ENCODE results near the gene ERCC6L2. TPM values are rescaled to one million over a fixed set of nuclear protein-coding genes. Genes with fewer than 3 reads are reported as not detected.

The ERCC6L2 gene
- total and polyA plus RNA-seq, 2 experiments from 2014 or later: 33.5 to 80.6 TPM

DNA sequence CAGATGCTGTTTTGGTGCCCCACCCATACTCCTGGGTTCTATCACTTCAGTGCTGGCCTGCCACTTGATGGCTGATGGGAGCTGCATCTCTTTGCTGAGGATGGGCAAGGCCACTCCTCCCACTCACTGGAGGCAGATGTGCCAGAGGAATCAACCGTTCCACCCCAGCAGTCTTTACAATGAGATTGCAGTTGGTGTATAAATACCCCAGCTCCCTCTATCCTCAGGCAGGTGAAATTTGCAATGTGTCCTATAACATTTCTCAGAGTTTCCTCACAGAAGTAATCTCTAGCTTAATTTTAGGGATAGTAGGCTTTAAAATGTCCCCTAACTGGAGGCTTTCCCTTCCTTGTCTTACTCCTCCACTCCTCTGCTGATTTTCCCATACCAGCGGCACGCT, 36.5 kb upstream of the ERCC6L2 start:
- Mint-ChIP-seq H3K4me3 (no peak overlapping the region), H3K27me3 (ENCODE audit: insufficient read depth, low read depth, poor library complexity) (no peaks in the 10 kb centered on the region), H3K36me3 (ENCODE audit: low read depth) (no peaks in the 10 kb centered on the region), H3K9me3 (no peaks in the 10 kb centered on the region), H3K4me1 (no peaks in the 10 kb centered on the region; the same call in 2 of the 3 replicates), H3K27ac (no peak overlapping the region)
- Histone ChIP-seq H3K36me3 (ENCODE audit: insufficient read depth) (no peaks in the 10 kb centered on the region), H2AFZ (no peak overlapping the region), H3K4me3 (no peak overlapping the region), H3K27me3 (ENCODE audit: insufficient read depth) (no peaks in the 10 kb centered on the region), H3K4me2 (no peak overlapping the region), H3K27ac (ENCODE audit: low read depth) (no peak overlapping the region), H3F3A (replicated peaks; ENCODE audit: low read depth) (no peaks in the 10 kb centered on the region), H3K4me1 (ENCODE audit: insufficient read depth) (no peaks in the 10 kb centered on the region), H3K79me2 (replicated peaks; ENCODE audit: insufficient read depth) (no peaks in the 10 kb centered on the region), H4K20me1 (replicated peaks; ENCODE audit: insufficient read depth) (no peaks in the 10 kb centered on the region), H3K9me2 (ENCODE audit: insufficient read depth) (no peaks in the 10 kb centered on the region)
- TF ChIP-seq, protein P1, sequence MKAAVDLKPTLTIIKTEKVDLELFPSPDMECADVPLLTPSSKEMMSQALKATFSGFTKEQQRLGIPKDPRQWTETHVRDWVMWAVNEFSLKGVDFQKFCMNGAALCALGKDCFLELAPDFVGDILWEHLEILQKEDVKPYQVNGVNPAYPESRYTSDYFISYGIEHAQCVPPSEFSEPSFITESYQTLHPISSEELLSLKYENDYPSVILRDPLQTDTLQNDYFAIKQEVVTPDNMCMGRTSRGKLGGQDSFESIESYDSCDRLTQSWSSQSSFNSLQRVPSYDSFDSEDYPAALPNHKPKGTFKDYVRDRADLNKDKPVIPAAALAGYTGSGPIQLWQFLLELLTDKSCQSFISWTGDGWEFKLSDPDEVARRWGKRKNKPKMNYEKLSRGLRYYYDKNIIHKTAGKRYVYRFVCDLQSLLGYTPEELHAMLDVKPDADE (IDR thresholded peaks at IDR 0.05): no peak
- TF ChIP-seq, protein P2, sequence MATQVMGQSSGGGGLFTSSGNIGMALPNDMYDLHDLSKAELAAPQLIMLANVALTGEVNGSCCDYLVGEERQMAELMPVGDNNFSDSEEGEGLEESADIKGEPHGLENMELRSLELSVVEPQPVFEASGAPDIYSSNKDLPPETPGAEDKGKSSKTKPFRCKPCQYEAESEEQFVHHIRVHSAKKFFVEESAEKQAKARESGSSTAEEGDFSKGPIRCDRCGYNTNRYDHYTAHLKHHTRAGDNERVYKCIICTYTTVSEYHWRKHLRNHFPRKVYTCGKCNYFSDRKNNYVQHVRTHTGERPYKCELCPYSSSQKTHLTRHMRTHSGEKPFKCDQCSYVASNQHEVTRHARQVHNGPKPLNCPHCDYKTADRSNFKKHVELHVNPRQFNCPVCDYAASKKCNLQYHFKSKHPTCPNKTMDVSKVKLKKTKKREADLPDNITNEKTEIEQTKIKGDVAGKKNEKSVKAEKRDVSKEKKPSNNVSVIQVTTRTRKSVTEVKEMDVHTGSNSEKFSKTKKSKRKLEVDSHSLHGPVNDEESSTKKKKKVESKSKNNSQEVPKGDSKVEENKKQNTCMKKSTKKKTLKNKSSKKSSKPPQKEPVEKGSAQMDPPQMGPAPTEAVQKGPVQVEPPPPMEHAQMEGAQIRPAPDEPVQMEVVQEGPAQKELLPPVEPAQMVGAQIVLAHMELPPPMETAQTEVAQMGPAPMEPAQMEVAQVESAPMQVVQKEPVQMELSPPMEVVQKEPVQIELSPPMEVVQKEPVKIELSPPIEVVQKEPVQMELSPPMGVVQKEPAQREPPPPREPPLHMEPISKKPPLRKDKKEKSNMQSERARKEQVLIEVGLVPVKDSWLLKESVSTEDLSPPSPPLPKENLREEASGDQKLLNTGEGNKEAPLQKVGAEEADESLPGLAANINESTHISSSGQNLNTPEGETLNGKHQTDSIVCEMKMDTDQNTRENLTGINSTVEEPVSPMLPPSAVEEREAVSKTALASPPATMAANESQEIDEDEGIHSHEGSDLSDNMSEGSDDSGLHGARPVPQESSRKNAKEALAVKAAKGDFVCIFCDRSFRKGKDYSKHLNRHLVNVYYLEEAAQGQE (IDR thresholded peaks at IDR 0.05; ENCODE audit: unreplicated experiment): no peak
- TF ChIP-seq ZNF114 (CRISPR knock-in tag; IDR thresholded peaks at IDR 0.05): no peak
- no peak for TF ChIP-seq STAT1 (IDR thresholded peaks at IDR 0.05; ENCODE audit: unreplicated experiment)
- TF ChIP-seq ZNF331 (CRISPR knock-in tag; IDR thresholded peaks at IDR 0.05; ENCODE audit: low read depth): no peak
- TF ChIP-seq JUNB (IDR thresholded peaks at IDR 0.05; ENCODE audit: unreplicated experiment): no peak
- TF ChIP-seq NANOG (IDR thresholded peaks at IDR 0.05; ENCODE audit: borderline replicate concordance): no peak
- TF ChIP-seq, protein P3, sequence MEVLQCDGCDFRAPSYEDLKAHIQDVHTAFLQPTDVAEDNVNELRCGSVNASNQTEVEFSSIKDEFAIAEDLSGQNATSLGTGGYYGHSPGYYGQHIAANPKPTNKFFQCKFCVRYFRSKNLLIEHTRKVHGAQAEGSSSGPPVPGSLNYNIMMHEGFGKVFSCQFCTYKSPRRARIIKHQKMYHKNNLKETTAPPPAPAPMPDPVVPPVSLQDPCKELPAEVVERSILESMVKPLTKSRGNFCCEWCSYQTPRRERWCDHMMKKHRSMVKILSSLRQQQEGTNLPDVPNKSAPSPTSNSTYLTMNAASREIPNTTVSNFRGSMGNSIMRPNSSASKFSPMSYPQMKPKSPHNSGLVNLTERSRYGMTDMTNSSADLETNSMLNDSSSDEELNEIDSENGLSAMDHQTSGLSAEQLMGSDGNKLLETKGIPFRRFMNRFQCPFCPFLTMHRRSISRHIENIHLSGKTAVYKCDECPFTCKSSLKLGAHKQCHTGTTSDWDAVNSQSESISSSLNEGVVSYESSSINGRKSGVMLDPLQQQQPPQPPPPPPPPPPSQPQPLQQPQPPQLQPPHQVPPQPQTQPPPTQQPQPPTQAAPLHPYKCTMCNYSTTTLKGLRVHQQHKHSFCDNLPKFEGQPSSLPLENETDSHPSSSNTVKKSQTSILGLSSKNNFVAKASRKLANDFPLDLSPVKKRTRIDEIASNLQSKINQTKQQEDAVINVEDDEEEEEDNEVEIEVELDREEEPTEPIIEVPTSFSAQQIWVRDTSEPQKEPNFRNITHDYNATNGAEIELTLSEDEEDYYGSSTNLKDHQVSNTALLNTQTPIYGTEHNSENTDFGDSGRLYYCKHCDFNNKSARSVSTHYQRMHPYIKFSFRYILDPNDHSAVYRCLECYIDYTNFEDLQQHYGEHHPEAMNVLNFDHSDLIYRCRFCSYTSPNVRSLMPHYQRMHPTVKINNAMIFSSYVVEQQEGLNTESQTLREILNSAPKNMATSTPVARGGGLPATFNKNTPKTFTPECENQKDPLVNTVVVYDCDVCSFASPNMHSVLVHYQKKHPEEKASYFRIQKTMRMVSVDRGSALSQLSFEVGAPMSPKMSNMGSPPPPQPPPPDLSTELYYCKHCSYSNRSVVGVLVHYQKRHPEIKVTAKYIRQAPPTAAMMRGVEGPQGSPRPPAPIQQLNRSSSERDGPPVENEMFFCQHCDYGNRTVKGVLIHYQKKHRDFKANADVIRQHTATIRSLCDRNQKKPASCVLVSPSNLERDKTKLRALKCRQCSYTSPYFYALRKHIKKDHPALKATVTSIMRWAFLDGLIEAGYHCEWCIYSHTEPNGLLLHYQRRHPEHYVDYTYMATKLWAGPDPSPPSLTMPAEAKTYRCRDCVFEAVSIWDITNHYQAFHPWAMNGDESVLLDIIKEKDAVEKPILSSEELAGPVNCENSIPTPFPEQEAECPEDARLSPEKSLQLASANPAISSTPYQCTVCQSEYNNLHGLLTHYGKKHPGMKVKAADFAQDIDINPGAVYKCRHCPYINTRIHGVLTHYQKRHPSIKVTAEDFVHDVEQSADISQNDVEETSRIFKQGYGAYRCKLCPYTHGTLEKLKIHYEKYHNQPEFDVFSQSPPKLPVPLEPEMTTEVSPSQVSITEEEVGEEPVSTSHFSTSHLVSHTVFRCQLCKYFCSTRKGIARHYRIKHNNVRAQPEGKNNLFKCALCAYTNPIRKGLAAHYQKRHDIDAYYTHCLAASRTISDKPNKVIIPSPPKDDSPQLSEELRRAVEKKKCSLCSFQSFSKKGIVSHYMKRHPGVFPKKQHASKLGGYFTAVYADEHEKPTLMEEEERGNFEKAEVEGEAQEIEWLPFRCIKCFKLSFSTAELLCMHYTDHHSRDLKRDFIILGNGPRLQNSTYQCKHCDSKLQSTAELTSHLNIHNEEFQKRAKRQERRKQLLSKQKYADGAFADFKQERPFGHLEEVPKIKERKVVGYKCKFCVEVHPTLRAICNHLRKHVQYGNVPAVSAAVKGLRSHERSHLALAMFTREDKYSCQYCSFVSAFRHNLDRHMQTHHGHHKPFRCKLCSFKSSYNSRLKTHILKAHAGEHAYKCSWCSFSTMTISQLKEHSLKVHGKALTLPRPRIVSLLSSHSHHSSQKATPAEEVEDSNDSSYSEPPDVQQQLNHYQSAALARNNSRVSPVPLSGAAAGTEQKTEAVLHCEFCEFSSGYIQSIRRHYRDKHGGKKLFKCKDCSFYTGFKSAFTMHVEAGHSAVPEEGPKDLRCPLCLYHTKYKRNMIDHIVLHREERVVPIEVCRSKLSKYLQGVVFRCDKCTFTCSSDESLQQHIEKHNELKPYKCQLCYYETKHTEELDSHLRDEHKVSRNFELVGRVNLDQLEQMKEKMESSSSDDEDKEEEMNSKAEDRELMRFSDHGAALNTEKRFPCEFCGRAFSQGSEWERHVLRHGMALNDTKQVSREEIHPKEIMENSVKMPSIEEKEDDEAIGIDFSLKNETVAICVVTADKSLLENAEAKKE (CRISPR knock-in tag; IDR thresholded peaks at IDR 0.05): no peak
- no peak for TF ChIP-seq POLR2AphosphoS5 (IDR thresholded peaks at IDR 0.05; ENCODE audit: low read depth)
- TF ChIP-seq, protein P4, sequence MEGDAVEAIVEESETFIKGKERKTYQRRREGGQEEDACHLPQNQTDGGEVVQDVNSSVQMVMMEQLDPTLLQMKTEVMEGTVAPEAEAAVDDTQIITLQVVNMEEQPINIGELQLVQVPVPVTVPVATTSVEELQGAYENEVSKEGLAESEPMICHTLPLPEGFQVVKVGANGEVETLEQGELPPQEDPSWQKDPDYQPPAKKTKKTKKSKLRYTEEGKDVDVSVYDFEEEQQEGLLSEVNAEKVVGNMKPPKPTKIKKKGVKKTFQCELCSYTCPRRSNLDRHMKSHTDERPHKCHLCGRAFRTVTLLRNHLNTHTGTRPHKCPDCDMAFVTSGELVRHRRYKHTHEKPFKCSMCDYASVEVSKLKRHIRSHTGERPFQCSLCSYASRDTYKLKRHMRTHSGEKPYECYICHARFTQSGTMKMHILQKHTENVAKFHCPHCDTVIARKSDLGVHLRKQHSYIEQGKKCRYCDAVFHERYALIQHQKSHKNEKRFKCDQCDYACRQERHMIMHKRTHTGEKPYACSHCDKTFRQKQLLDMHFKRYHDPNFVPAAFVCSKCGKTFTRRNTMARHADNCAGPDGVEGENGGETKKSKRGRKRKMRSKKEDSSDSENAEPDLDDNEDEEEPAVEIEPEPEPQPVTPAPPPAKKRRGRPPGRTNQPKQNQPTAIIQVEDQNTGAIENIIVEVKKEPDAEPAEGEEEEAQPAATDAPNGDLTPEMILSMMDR (conservative IDR thresholded peaks at IDR 0.05; ENCODE audit: low read depth in 2 of 2): no peak
- no peak for TF ChIP-seq CREB1 (CRISPR knock-in tag; IDR thresholded peaks at IDR 0.05; ENCODE audit: low read depth)
- TF ChIP-seq EZH2 (IDR thresholded peaks at IDR 0.05; ENCODE audit: low read depth, unreplicated experiment): no peak
- TF ChIP-seq EZH2phosphoT487 (IDR thresholded peaks at IDR 0.05; ENCODE audit: unreplicated experiment): no peak
- DNase-seq (ENCODE audit: low spot score) (no peak), ATAC-seq (no peak)
